ENCODE results near the gene AK8. TPM values are rescaled to one million over a fixed set of nuclear protein-coding genes. Genes with fewer than 3 reads are reported as not detected.

The AK8 gene
- total RNA-seq, 1 donor from 2014 or later = 0.13 TPM

GRCh38 chr9:132892400-132892799, 14.3 kb upstream of the AK8 start:
- DNase-seq (ENCODE audit: low spot score) = peak; percentile 33
- intact Hi-C loops (cut with DNase I) = no loop called here

GRCh38 chr9:132888151-132888550, 10.1 kb upstream of the AK8 start:
- intact Hi-C loops (cut with DNase I) = no loop called here
- DNase-seq (ENCODE audit: low spot score) = no peak

- DNase-seq (ENCODE audit: low spot score) = no peak
- intact Hi-C loops (cut with DNase I) = no loop called here
Measured at GRCh38 chr9:132887181-132888120, 9.4 kb upstream of the AK8 start.

- DNase-seq (ENCODE audit: low spot score) = no peak
- intact Hi-C loops (cut with DNase I) = no loop called here
Measured at GRCh38 chr9:132886334-132886725, 8.2 kb upstream of the AK8 start.

GRCh38 chr9:132885720-132886333, 7.7 kb upstream of the AK8 start:
- intact Hi-C loops (cut with DNase I) = no loop called here
- no peak for DNase-seq (ENCODE audit: low spot score)

- DNase-seq (ENCODE audit: low spot score) = no peak
- intact Hi-C loops (cut with DNase I) = no loop called here
Measured at GRCh38 chr9:132883349-132884294, 5.5 kb upstream of the AK8 start.

- DNase-seq (ENCODE audit: low spot score) = no peak
- intact Hi-C loops (cut with DNase I) = no loop called here
Measured at GRCh38 chr9:132882616-132883015, 4.5 kb upstream of the AK8 start.

GRCh38 chr9:132881826-132882225, 3.7 kb upstream of the AK8 start:
- DNase-seq (ENCODE audit: low spot score) = no peak
- intact Hi-C loops (cut with DNase I) = no loop called here

- DNase-seq (ENCODE audit: low spot score) = no peak
- intact Hi-C loops (cut with DNase I) = no loop called here
Measured at GRCh38 chr9:132880324-132880661, 2.2 kb upstream of the AK8 start.

GRCh38 chr9:132879457-132880323, 1.6 kb upstream of the AK8 start:
- no peak for DNase-seq (ENCODE audit: low spot score)
- intact Hi-C loops (cut with DNase I) = loop anchor here (5.0 kb wide), 1 partner anchor 207 kb away; the partner anchor contains the start of gene GTF3C4

- DNase-seq (ENCODE audit: low spot score) = no peak
- intact Hi-C loops (cut with DNase I) = loop anchor here (5.0 kb wide), 1 partner anchor 207 kb away; the partner anchor contains the start of gene GTF3C4
Measured at GRCh38 chr9:132878695-132879456, 792 bp upstream of the AK8 start, which contains the start of gene SPACA9. Gene SPACA9, plus strand, starts transcription at chr9:132878898. Its CDS starts 5,050 bp downstream, at chr9:132883948.

- DNase-seq (ENCODE audit: low spot score) = no peak
- intact Hi-C loops (cut with DNase I) = loop anchor here (5.0 kb wide), 1 partner anchor 205 kb away; the partner anchor contains the start of gene GTF3C4
Measured at GRCh38 chr9:132877458-132877823, 643 bp downstream of the AK8 start.

- intact Hi-C loops (cut with DNase I) = loop anchor here (5.0 kb wide), 1 partner anchor 205 kb away; the partner anchor contains the start of gene GTF3C4
- DNase-seq (ENCODE audit: low spot score) = no peak
Measured at GRCh38 chr9:132876849-132877248, 1.2 kb downstream of the AK8 start.

GRCh38 chr9:132875159-132875558, 2.9 kb downstream of the AK8 start:
- intact Hi-C loops (cut with DNase I) = loop anchor here (5.0 kb wide), 1 partner anchor 203 kb away; the partner anchor contains the start of gene GTF3C4
- DNase-seq (ENCODE audit: low spot score) = no peak

GRCh38 chr9:132873403-132873802, 4.7 kb downstream of the AK8 start:
- no peak for DNase-seq (ENCODE audit: low spot score)
- intact Hi-C loops (cut with DNase I) = no loop called here

GRCh38 chr9:132869266-132869665, 8.8 kb downstream of the AK8 start:
- no peak for DNase-seq (ENCODE audit: low spot score)
- intact Hi-C loops (cut with DNase I) = no loop called here

- intact Hi-C loops (cut with DNase I) = no loop called here
- DNase-seq (ENCODE audit: low spot score) = no peak
Measured at GRCh38 chr9:132866898-132867297, 11.2 kb downstream of the AK8 start.

GRCh38 chr9:132864691-132865090, 13.4 kb downstream of the AK8 start:
- DNase-seq (ENCODE audit: low spot score) = no peak
- intact Hi-C loops (cut with DNase I) = no loop called here

Measured in cardiac septum (tissue), 1 donor.